Heart left ventricle (tissue), 16 donors: Measurements from ENCODE around the gene GPC6. TPM values are rescaled to one million over a fixed set of nuclear protein-coding genes. Genes with fewer than 3 reads are reported as not detected.
A peak's percentile ranks its signal among the peaks of the same experiment; 100 is the strongest.

Experiments used
- ATAC-seq, 4 donors: fragments of 200-7000 bp; cut with Tn5 transposase; one replicate each; pipeline ENCODE4 v1.9.1; 2020 to 2022; ENCODE audit warnings: moderate library complexity in 4 of 4, mild to moderate bottlenecking in 3 of 4, moderate number of reproducible peaks in 1 of 4
- DNase-seq, 5 donors: peaks; one replicate each; pipeline ENCODE4 v3.0.0-alpha.2; 2020
- H3K27ac ChIP-seq, 12 donors: fragments of 200-600 bp; sonication (generic) in 4 of 12; one replicate each; pipeline versions ENCODE4 v1.5.0 to v1.8.0; 2016 to 2022; ENCODE audit warnings: mild to moderate bottlenecking in 2 of 12
- H3K27me3 ChIP-seq, 9 donors: fragments of 200-600 bp; sonication (generic) in 2 of 9; one replicate each; pipeline versions ENCODE4 v1.5.1 to v1.8.0; 2016 to 2022; ENCODE audit warnings: mild to moderate bottlenecking in 3 of 9
- H3K36me3 ChIP-seq, 9 donors: fragments of 200-600 bp; sonication (generic) in 2 of 9; one replicate each; pipeline versions ENCODE4 v1.5.0 to v1.8.0; 2018 to 2022; ENCODE audit warnings: mild to moderate bottlenecking in 2 of 9
- H3K4me1 ChIP-seq, 12 donors: fragments of 200-600 bp; sonication (generic) in 4 of 12; one replicate each; pipeline versions ENCODE4 v1.5.0 to v1.8.0; 2016 to 2022; ENCODE audit warnings: mild to moderate bottlenecking in 3 of 12
- H3K4me3 ChIP-seq, 12 donors: fragments of 200-600 bp; sonication (generic) in 4 of 12; one replicate each; pipeline versions ENCODE4 v1.5.0 to v1.8.0; 2017 to 2022; ENCODE audit warnings: mild to moderate bottlenecking in 9 of 12, moderate library complexity in 4 of 12
- H3K9me3 ChIP-seq, 12 donors: fragments of 200-600 bp; sonication (generic) in 4 of 12; one replicate each; pipeline versions ENCODE4 v1.5.0 to v1.8.0; 2016 to 2022; ENCODE audit warnings: mild to moderate bottlenecking in 1 of 12
- CTCF ChIP-seq, 12 donors: fragments of 200-600 bp; sonication (generic) in 4 of 12; IDR thresholded peaks; one replicate each; pipeline versions ENCODE4 v1.5.0 to v1.8.0; 2018 to 2022; ENCODE audit warnings: antibody characterized with exemption in 12 of 12, mild to moderate bottlenecking in 5 of 12
- POLR2A ChIP-seq, 2 donors: fragments of 450-650 bp; IDR thresholded peaks; one replicate each; pipeline ENCODE4 v1.6.1; 2017; ENCODE audit warnings: antibody characterized with exemption in 2 of 2, mild to moderate bottlenecking in 2 of 2, moderate library complexity in 2 of 2
- WGBS, 4 donors: extraction: QIAGEN DNeasy Blood & Tissue Kit in 2 of 4; methylation state at CpG; one replicate each; pipeline versions ENCODE4 v1.1.5 to v1.1.7; 2013 to 2018; 5-methylcytosine and 5-hydroxymethylcytosine counted together
- intact Hi-C, 10 donors: fragments of 100-400 bp; cut with DNase I; formaldehyde crosslinking; loops; one replicate each; pipeline versions ENCODE4 v1.11.1 to v1.14.2; 2022
- polyA plus RNA-seq, 2 donors: library from polyadenylated mRNA; stranded (reverse); fragments of 200-250 nt; gene quantifications; one replicate each; pipeline ENCODE4 v1.2.3, GENCODE V29; 2013
- total RNA-seq, 9 donors: library from RNA; depleted of rRNA in 2 of 9; stranded (reverse); fragments of >200 nt in 2 of 9; fragmentation: NEBNext Ultra II Directional in 3 of 9; extraction: Animal tissue kit (Norgen Biotek cat#: 25700) in 3 of 9; gene quantifications; one replicate each; pipeline versions ENCODE4 v1.1.0 to v1.2.4, GENCODE V29; 2016 to 2023
- donor health status: ischemic (EF 13 %, LVEDD 7.1; RV severe dilation, severe dysfunction).
- donor health status: healthy with polysubstance abuse.
- donor health status: DM: no; HTN: yes; CAD: no.
- donor health status: DM: no; HTN: no; CAD: no.
- donor health status: ischemic (EF 25% LVEDD 6.9; RV normal size, moderate dysfunction).
- donor health status: ischemic (EF 25% LVEDD 5.7; RV mildly dilated, moderate dysfunction).
- donor health status: healthy.
- donor health status: DM: yes; HTN: yes; CAD: no.
- donor health status: ischemic (EF 35%, LVEDD 5.7; RV mildly dilated, moderate dysfunction).
- donor health status: nonischemic (EF 11% LVEDD 7.7; RV severe dilation, severe dysfunction).
- donor health status: DM: yes; HTN: yes; CAD: no.
- donor health status: PGD.
- donor health status: ischemic (EF 29% LVEDD 5.4; RV normal size, mild dysfunction).
- donor health status: nonischemic (EF 23%, LVEDD 6.1; RV moderate dilation, normal function).

GPC6 gene
- total and polyA plus RNA-seq, 11 donors, result 0.08 to 6.2 (median 2.0) TPM

- DNase-seq (no peak), ATAC-seq (no peak)
- Histone ChIP-seq H3K36me3 (no peaks in the 10 kb centered on the region), H3K27ac (no peak overlapping the region), H3K4me3 (no peak overlapping the region), H3K9me3 (peaks cover 0 to 24% (median 8%) of the 10 kb centered on the region in 12 donors), H3K27me3 (peaks cover 0 to 9% (median 0%) of the 10 kb centered on the region in 9 donors), H3K4me1 (no peaks in the 10 kb centered on the region)
- intact Hi-C loops, result no loop called here
- TF ChIP-seq POLR2A (IDR thresholded peaks at IDR 0.05) (no peak), CTCF (IDR thresholded peaks at IDR 0.05) (no peak)
Observed at GRCh38 chr13:93234459-93234858, 7.9 kb downstream of the GPC6 start.

- no peak overlapping the region for H3K27ac ChIP-seq
Observed at GRCh38 chr13:93235258-93236015, 8.8 kb downstream of the GPC6 start.

GRCh38 chr13:93238711-93239110, 12.1 kb downstream of the GPC6 start:
- H3K4me1 ChIP-seq, result no peaks in the 10 kb centered on the region
- no peak for ATAC-seq
- H3K9me3 ChIP-seq, result peaks cover 0 to 39% (median 11%) of the 10 kb centered on the region in 12 donors
- TF ChIP-seq CTCF (IDR thresholded peaks at IDR 0.05) (no peak), POLR2A (IDR thresholded peaks at IDR 0.05) (no peak)
- no peak for DNase-seq
- H3K4me3 ChIP-seq, result no peak overlapping the region
- WGBS, 4 donors, result 84 to 97% (median 96%) methylated on average over 1 of the region's 1 CpG
- H3K36me3 ChIP-seq, result no peaks in the 10 kb centered on the region
- H3K27me3 ChIP-seq, result no peaks in the 10 kb centered on the region
- H3K27ac ChIP-seq, result no peak overlapping the region
- intact Hi-C loops, result no loop called here

More at GRCh38 chr13:93235258-93236015, 8.8 kb downstream of the GPC6 start:
- H3K9me3 ChIP-seq, result peaks cover 0 to 33% (median 11%) of the 10 kb centered on the region in 12 donors
- ATAC-seq (peak in 2 of 4 donors; percentile 24), DNase-seq (no peak)
- H3K27me3 ChIP-seq, result peaks cover 0 to 4% (median 0%) of the 10 kb centered on the region in 9 donors
- intact Hi-C loops, result no loop called here
- WGBS, 4 donors, result 58 to 77% (median 64%) methylated on average over 2 of the region's 2 CpGs
- no peaks in the 10 kb centered on the region for H3K36me3 ChIP-seq
- no peak overlapping the region for H3K4me3 ChIP-seq
- no peaks in the 10 kb centered on the region for H3K4me1 ChIP-seq
- no peak for TF ChIP-seq POLR2A (IDR thresholded peaks at IDR 0.05)
- TF ChIP-seq CTCF (IDR thresholded peaks at IDR 0.05), result no peak

GRCh38 chr13:93243375-93244063, 16.9 kb downstream of the GPC6 start:
- no peak overlapping the region for H3K27ac ChIP-seq
- H3K4me1 ChIP-seq, result no peaks in the 10 kb centered on the region
- ATAC-seq (peak in 2 of 4 donors; percentile 51 to 59), DNase-seq (no peak)
- intact Hi-C loops, result no loop called here
- H3K9me3 ChIP-seq, result peaks cover 0 to 24% (median 8%) of the 10 kb centered on the region in 12 donors
- TF ChIP-seq CTCF (IDR thresholded peaks at IDR 0.05) (no peak), POLR2A (IDR thresholded peaks at IDR 0.05) (no peak)
- no peaks in the 10 kb centered on the region for H3K36me3 ChIP-seq
- WGBS, 4 donors, result 71 to 88% (median 85%) methylated on average over 7 of the region's 7 CpGs
- H3K4me3 ChIP-seq, result peak overlapping the region in 2 of 12 donors; percentile 50 to 53
- H3K27me3 ChIP-seq, result no peaks in the 10 kb centered on the region
